NCI-H510A (cell line): ENCODE data around the gene MON1B.
"Not testable (repeated sequence)": the region's sequence is repeated elsewhere in the genome, so short reads cannot be mapped to it uniquely, and the experiment has no call there.

Experiments used
- DNase-seq: peaks from one replicate; lab custom pipeline; 2025; lab: John Stamatoyannopoulos, UW

Gene MON1B

GRCh38 chr16:77197747-77198146, 6.8 kb downstream of the MON1B start:
- DNase-seq = no peak

- DNase-seq = no peak
Measured at GRCh38 chr16:77199211-77199610, 8.2 kb downstream of the MON1B start, which contains the start of gene SYCE1L. TSS of gene SYCE1L (plus strand) at chr16:77199408. CDS start at chr16:77199452, 44 bp downstream.

- no peak for DNase-seq
Measured at GRCh38 chr16:77206533-77206932, 15.5 kb downstream of the MON1B start.

- no peak for DNase-seq
Measured at GRCh38 chr16:77207030-77207429, 16.0 kb downstream of the MON1B start.

GRCh38 chr16:77208382-77208781, 17.4 kb downstream of the MON1B start:
- no peak for DNase-seq

GRCh38 chr16:77211880-77212740, 21.1 kb downstream of the MON1B start:
- peak; percentile 87 for DNase-seq

GRCh38 chr16:77212741-77213541, 22.0 kb downstream of the MON1B start:
- DNase-seq = peak; percentile 53

- DNase-seq = no peak
Measured at GRCh38 chr16:77213542-77214106, 22.6 kb downstream of the MON1B start.

GRCh38 chr16:77214411-77215138, 23.6 kb downstream of the MON1B start:
- no peak for DNase-seq

- DNase-seq = no peak
Measured at GRCh38 chr16:77219437-77219836, 28.4 kb downstream of the MON1B start.

- DNase-seq = no peak
Measured at GRCh38 chr16:77220427-77220826, 29.4 kb downstream of the MON1B start.

- no peak for DNase-seq
Measured at GRCh38 chr16:77221482-77221881, 30.5 kb downstream of the MON1B start.

- DNase-seq = no peak
Measured at GRCh38 chr16:77223184-77223583, 32.2 kb downstream of the MON1B start.

- DNase-seq = no peak
Measured at GRCh38 chr16:77225182-77225581, 34.2 kb downstream of the MON1B start.

- no peak for DNase-seq
Measured at GRCh38 chr16:77227745-77228144, 36.8 kb downstream of the MON1B start.

- no peak for DNase-seq
Measured at GRCh38 chr16:77231047-77231446, 40.1 kb downstream of the MON1B start.

- no peak for DNase-seq
Measured at GRCh38 chr16:77233799-77234519, 43.0 kb downstream of the MON1B start.

GRCh38 chr16:77234611-77235010, 43.6 kb downstream of the MON1B start:
- DNase-seq = no peak

GRCh38 chr16:77236063-77236511, 45.1 kb downstream of the MON1B start:
- DNase-seq = peak; percentile 55

- DNase-seq = peak; percentile 36
Measured at GRCh38 chr16:77238593-77238992, 47.6 kb downstream of the MON1B start.

- DNase-seq = not testable (repeated sequence)
Measured at GRCh38 chr16:77242471-77242870, 51.5 kb downstream of the MON1B start.
